Mesenteric fat pad (tissue), 1 donor: ENCODE measurements around the gene PXK. TPM values are rescaled to one million over a fixed set of nuclear protein-coding genes. Genes with fewer than 3 reads are reported as not detected.
"Not testable (repeated sequence)": the region's sequence is repeated elsewhere in the genome, so short reads cannot be mapped to it uniquely, and the experiment has no call there.

Experiments used
- DNase-seq: peaks from one replicate; pipeline ENCODE4 v3.0.0-alpha.2; 2020; ENCODE audit warnings: low spot score
- total RNA-seq: library from RNA; stranded (reverse); fragmentation: NEBNext Ultra II Directional; extraction: Animal tissue kit (Norgen Biotek cat#: 25700); gene quantifications from one replicate; pipeline ENCODE4 v1.2.1, GENCODE V29; 2021
- donor health status: DM: yes; HTN: yes; CAD: no.

Gene PXK
- total RNA-seq, 1 donor from 2014 or later = 32.2 TPM

DNA sequence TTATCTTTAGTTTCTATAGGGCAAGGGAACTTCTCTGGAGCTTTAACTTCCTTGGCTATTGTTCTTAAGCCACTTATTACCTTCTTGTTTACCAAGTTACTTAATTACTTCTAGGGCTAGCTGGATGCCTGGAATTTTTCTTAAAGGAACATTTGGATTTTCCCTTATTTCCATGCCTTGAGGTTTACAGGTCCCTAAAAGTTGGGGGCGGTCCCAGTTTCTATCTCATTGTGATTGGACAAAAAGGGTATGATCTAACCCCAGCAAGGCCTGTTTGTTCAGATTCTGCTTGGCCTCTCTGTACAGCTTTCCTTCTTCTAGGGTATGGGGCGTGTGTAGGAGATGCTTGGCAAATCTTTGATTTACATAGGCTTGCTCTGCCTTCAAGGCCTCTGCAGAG lies 83.5 kb downstream of the PXK start:
- DNase-seq = no peak

DNA sequence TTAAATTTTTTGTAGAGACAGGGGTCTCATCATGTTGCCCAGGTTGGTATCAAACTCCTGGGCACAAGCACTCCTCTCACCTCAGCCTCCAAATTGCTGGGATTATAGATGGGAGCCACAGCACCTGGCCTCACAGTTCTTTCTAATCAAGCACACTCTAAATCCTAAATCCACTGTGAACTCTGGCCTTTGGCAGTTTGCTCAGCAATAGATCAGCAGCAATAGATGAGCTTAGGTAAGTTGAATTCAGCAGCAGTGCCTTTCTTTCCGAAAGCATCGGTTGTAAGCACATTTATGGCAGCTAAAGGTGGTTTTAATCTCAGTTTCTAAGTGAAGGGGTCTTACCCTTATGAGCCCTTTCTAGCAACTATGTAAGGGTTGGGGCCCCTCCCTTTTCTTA lies 84.4 kb downstream of the PXK start:
- no peak for DNase-seq

DNA sequence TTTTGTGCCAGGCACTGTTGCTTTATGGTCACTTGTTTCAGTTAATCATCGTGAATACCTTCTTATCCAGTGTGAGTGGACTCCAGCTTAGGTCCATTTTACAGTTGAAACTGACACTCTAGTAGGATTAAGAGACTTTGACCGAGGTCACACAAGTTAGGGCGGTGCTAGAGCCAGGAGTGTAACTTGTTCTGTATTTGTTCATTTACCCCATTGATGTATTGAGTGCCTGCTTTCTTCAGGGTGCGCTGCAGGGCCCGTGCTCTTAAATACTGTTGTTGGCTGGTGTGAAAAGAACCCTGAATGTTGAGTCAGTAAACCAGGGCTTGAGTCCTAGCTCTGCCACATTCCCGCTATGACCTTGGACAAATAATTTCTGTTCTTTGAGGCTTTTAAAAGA lies 85.5 kb downstream of the PXK start:
- DNase-seq = no peak

DNA sequence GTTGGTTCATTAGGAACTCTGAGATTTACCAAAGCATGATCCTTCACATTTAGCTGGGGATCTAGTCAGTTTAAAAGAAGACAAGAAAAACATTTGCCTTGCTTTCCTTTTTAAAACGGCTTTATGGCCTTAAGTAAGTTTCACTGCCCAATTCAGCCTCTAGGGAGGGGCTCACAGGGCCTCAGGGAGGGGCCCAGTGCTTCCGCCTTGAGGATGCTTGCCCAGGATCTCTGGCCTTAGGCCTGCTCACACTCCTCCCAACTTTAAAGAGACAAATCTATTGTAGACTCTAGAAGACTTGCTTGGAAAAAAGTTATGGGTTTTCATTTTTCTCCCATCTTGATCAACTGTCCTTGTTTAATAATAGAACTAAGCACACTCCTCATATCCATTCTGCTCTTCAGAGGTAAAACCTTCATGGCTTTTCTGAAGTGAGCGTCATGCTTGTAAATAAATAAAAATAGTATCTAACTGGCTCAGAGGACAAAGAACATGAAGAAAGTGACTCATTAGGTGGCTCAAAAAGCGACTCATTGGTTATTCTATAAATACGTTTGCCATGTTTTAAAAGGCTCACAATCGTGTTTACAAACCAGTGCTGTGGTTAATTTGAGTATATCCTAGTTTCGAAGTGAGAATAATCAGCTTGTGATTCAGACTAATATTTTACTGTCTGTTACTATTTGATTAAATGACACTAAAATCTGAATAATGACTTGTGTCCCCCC lies 87.3 kb downstream of the PXK start:
- no peak for DNase-seq

DNA sequence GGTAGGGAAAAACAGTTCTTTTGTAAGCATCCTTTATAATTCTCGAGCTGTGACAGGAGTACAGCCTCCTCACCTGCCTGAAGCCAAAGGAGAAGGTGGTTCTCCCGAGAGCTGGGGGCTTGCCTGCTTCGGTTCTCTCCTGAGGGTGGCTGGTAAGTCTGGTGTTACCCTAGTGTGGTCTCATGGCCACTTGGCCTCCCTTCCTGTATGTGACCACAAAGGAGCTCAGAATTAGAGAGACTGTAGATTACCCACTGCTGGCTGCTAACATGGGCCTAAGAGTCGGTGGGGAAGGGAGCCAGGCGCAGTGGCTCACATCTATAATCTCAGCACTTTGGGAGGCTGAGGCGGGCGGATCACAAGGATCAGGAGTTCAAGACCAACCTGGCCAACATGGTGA lies 88.3 kb downstream of the PXK start:
- DNase-seq = no peak

DNA sequence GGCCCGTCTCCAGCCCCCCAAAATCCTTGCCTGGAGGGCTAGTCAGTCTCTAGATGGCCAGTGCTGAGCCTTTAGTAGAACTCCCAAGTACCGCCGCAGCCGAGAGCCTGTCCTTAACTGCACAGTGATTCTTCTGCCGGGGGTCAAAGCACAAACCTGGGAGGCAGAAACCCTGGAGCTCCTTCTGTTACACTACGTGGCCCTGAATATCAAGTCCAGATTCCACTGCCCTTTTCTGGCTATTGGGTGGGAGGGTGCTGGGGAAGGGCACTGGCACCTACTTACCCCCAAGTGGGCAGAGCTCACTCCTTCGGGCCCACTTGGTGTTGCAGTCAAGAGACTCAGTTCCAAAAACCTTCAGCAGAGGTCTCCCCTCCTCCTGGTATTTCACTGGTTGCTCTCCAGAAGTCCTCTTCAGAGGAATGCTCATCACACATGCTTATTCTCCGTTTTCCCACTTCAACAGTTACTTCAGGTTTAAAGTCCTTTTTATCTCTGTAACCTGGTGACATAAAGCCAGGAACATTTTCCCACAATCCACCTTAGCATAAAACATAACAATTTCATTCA lies 90.1 kb downstream of the PXK start:
- no peak for DNase-seq

DNA sequence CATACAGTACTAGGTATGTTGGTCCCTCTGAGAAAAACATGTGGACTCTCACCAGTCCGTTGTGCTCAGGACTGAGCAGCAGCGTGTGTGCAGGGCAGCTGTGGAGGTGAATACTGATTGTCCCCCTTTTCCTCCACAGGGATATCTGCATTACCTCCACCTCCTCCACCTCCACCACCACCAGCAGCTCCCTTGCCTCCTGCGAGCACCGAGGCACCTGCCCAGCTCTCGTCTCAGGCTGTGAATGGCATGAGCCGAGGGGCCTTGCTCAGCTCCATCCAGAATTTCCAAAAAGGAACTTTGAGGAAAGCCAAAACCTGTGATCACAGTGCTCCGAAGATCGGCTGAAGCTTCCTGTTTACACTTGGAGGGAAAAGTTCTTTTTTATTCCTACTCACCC lies 91.9 kb downstream of the PXK start:
- DNase-seq = no peak

DNA sequence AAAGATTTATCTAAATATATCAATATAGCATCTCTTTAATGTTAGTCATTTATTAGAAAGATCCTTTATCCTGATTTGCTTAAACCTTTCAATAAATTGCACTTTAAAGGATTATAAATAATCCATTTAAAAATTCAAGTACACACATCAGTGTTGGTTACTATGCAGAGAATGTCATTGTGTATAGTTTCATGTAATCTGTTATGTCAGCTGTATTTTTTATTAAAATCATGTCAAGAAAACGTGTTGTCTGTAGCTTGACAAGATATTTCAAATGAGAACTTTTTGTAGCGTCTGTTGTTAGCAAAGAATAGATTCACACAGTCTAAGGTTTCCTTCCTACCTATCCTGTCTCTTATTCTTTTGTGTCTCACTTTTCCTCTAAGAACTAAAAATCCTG lies 93.1 kb downstream of the PXK start:
- DNase-seq = no peak

DNA sequence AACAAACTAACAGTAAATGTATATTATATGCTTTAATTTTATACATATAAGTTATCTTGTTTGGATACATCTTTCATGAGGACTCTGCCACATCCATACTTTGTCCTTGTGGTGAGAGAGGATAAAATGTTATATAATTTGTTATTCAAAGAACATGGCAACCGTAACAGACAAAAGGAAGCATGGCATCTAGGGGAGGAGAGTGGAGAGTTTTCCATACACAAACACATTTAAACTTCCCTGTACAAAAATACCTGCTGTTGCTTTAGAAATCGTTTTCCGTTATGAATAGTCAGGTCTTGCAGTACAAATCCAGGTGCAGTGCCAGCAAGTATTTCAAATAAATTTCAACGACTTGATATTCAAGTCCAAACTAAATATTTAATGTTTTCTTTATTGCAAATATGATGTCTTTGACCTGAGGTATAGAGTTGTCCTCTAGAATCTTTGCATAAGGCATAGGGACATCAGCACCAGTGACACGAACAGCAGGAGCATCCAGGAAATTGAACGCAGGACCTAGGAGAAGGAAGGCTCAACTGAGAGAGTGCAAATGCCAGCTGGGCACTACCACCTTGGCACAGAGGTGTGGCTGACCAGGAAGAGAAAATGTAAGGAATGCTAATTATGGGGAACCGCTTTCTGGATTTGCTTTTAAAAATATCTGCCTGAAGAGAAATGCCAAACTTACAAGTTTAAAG lies 95.1 kb downstream of the PXK start:
- DNase-seq = no peak

DNA sequence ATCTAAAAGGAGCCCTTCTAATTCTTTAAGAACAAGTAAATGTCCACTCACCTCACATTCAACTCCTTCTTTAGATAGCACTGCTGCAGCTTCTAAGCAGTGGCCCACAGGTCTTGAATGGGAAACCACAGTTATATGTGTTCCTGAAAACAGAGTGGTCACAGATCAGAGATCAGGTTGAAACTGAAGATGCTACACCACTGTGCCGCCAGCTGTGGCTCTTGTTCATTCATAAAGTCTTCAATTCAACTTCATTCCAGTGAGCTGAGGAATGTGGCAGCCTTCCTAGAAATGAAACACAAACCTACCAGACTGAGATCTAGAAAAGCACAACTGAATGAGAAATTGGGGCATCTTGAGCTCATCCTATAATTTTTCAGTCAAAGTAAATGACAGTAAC lies 97.0 kb downstream of the PXK start:
- no peak for DNase-seq

DNA sequence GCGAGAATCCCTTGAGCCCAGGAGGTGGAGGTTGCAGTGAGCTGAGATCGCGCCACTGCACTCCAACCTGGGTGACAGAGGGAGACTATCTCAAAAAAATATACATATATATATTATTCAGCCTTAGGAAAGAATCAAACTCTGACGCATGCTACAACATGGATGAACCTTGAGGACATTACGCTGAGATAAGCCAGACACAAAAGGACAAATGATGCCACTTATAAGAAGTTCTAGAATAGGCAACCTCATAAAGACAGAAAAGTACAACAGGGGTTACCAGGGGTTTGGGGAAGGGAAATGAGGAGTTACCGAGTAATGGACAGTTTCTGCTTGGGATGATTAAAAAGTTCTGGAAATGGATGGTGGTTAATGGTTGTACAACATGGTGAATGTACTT lies 100.2 kb downstream of the PXK start:
- DNase-seq = no peak

DNA sequence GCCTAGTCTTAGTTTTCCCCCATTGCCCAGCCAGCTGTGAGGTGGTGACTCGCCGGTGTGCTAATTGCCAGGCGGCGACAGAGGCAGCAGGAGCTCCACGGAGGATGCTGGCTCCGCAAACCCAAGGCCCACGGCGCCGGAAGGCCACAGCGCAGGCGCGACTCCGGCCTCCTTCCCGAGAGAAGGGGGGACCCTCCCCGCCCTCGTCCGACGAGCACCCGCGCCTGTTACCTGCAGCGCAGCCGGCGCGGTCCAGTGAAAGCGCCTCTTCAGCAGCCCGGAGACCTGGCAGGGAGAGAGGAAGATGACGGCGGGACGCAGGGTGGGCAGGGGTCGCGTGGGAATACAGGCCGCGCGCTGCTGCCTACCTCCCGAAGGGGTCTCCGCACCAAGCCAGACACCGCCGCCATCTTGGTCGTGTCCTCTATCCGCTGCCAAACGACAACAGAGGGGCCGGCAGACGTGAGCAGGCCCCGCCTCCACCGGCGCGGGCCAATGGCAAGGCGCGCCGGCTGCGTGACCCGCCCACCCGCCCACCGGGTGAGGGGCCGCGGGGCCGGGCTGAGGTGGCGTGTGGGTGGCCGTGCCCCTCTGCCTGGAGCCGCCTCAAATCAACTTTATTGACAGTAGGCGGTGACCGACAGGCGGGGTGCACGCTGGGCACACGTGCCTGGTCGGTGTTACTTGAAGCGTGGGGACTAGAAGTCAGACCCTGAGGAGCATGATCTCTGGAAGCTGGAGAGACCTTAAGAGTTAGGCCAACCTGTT lies 100.9 kb downstream of the PXK start, which contains the start of gene PDHB:
PDHB (minus strand) TSS at position 433 of the 768 bp plus-strand sequence; CDS start at position 410, 23 bp downstream.
- peak; percentile 97 for DNase-seq

DNA sequence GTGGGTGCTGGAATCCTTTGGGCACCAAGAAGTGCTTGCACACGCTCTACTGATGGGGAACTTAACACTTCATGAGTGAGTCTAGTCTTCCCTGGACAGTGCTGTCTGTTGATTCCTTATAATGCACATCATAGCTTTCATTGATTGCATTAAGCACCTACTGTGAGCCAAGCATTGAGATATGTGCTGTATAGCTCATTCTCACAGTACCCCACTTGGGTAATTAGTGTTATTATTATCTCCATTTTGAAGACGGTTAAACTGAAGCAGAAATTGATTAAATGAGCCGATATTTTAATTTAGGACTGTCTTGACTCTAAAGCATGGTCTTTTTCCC lies 101.4 kb downstream of the PXK start:
- no peak for DNase-seq

DNA sequence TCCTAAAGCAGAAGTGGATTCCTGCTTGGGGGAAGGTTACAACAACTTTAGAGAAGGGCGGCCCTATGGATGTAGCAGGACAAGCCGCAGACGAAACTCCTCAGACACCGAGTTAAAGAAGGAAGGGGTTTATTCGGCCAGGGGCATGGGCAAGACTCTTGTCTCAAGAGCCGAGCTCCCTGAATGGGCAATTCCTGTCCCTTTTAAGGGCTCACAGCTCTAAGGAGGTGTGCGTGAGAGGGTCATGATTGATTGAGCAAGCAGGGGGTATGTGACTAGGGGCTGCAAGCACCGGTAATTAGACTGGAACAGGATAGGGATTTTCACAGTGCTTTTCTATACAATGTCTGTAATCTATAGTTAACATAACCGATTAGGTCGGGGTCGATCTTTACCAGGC lies 101.8 kb downstream of the PXK start:
- DNase-seq = no peak

DNA sequence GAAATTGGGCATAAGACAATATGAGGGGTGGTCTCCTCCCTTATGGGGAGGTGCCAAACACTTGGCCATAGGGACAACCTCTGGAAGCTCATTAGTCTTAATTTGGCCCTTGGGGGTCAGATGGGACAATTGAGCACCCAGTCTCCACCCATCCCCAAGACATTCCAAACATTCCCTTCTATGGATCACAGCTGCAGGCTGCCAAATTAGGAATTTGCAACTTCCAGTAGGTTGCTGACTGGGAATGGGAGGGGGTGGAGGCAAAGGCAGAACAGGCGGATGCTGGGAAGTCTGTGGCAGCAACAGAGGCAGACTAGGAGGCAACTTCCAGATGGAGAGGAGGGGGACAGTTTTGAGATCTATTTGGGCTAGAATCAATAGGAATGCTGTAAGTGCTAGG lies 102.3 kb downstream of the PXK start:
- no peak for DNase-seq

DNA sequence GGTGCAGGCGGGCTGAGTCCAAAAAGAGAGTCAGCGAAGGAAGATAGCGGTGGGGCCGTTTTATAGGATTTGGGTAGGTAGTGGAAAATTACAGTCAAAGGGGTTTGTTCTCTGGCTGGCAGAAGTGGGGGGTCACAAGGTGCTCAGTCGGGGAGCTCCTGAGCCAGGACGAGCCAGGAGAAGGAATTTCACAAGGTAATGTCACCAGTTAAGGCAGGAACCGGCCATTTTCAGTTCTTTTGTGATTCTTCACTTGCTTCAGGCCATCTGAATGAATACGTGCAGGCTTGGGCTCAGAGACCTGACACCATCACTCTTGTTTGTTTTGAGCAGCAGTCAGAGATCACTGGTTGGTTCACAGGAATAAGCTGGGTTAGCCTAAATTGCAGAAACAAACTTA lies 104.6 kb downstream of the PXK start:
- not testable (repeated sequence) for DNase-seq

DNA sequence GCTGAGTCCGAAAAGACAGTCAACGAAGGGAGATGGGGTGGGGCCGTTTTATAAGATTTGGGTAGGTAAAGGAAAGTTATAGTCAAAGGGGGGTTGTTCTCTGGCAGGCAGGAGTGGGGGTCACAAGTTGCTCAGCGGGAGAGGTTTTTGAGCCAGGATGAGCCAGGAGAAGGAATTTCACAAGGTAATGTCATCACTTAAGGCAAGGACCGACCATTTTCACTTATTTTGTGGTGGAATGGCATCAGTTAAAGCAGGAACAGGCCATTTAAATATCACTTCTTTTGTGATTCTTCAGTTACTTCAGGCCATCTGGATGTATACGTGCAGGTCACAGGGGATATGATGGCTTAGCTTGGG lies 108.3 kb downstream of the PXK start:
- not testable (repeated sequence) for DNase-seq

DNA sequence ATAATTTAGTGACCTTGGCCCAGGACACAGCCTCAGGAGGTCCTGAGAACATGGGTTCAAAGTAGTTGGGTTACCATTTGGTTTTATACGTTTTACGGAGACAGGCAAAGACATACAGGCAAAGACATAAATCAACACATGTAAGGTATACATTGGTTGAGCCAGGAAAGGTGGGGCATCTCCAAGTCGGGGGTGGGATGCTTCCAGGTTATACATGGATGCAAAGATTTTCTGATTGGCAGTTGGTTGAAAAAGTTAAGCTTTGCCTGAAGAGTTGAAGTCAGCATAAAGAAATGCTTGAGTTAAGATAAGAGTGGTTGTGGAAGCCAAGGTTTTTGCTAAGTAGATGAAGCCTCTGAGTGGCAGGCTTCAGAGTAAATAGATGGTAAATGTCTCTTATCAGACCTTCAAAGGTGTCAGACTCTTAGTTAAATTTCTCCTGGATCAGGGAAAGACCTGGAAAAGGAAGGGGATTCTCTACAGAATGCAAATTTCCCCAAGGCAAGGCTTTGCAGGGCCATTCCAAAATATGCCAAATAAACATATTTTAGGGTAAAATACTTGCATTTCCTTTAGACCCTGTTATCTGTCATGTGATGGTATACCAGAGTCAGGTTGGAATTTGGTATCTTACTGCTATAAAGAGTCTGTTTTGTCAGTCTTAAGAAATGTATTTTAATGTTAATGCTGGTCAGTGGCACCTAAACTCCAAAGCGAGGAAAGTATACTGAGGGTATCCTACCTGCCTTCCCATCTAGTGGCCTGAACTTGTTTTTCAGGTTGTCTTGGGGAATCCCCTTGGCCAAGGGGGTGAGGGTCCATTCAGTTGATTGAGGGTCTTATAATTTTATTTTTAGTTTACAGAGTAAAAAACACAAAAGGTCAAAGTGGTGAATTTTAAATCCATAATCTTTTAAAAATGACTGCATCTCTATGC lies 109.1 kb downstream of the PXK start:
- no peak for DNase-seq

DNA sequence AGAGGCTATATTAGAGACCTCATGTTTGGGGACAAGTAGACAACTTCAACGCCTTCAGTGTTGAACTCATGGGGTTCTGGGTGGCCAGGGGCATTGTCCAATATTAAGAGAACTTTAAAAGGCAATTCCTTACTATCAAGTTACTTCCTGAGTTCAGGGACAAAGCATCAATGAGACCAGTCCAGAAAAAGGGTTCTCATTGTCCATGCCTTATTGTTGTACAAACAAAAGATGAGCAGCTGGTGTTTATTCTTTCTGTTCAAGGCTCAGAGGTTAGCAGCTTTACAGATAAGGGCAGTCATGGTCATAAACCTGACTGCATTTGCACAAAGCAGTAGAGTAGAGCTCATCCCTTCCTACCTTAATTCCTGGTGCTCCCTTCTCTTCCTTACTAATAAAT lies 119.5 kb downstream of the PXK start:
- no peak for DNase-seq

DNA sequence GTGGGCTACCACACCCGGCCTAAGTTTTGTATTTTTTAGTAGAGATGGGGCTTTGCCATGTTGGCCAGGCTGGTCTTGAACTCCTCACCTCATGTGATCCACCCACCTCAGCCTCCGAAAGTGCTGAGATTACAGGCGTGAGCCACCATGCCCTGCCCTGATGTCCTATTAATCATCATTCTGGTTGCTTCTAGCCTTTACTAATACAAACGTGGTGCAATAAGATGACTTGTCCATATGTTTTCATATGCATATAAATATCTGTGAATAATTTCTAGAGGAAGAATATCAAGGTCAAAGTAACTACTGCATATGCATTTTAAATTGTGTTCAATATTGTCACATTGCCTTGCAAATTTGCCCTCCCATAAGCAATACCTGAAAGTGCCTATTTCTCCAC lies 126.5 kb downstream of the PXK start:
- DNase-seq = no peak

DNA sequence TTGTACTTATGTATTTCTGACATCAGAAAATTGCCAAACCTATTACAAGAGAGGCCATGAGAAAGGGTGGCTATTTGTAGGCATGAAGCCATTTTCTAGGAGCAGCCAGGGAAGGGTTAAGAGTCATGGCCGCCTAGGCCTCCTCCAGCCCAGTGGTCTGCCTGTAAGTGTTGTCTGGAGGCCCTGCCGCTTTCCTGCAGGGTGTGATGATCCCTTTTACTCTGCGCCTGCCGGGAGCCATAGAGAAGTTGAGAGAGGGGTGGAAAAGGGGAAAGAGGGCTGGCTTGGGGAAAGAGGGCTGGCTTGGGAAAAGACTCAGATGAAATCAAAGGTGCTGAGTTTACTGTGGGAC lies 130.1 kb downstream of the PXK start:
- DNase-seq = no peak
